Keratinocyte (primary cell): Measurements from ENCODE around the gene TCF19. TPM values are rescaled to one million over a fixed set of nuclear protein-coding genes. Genes with fewer than 3 reads are reported as not detected.

ENCODE experiments used
- DNase-seq: peaks from one replicate; pipeline ENCODE4 v3.0.0-alpha.2; 2011; ENCODE audit warnings: low read depth, missing footprints, low spot score
- FAIRE-seq: peaks from 2 replicates; lab custom pipeline; 2011; peaks lifted over from hg19 to GRCh38; lab: Jason Lieb, UNC
- H2AFZ ChIP-seq: 2 replicates; pipeline ENCODE4 v1.6.0; 2012; ENCODE audit warnings: low read length, control low read depth, inconsistent platforms; ENCODE audit not compliant: control insufficient read depth
- H3K27ac ChIP-seq: 2 replicates; pipeline ENCODE4 v1.5.1; 2011; ENCODE audit warnings: low read length; ENCODE audit not compliant: control insufficient read depth, insufficient read depth
- H3K27me3 ChIP-seq: 3 replicates; pipeline ENCODE4 v1.6.0; 2011; ENCODE audit warnings: low read length; ENCODE audit not compliant: control insufficient read depth, insufficient read depth; ENCODE audit errors: extremely low read depth
- H3K36me3 ChIP-seq, 2 experiments: 2 replicates in 1 of 2; 3 replicates in 1 of 2; pipeline ENCODE4 v1.5.1; 2011; ENCODE audit warnings: low read length in 2 of 2, mild to moderate bottlenecking in 1 of 2; ENCODE audit not compliant: control insufficient read depth in 2 of 2, insufficient read depth in 2 of 2; ENCODE audit errors: extremely low read depth in 1 of 2
- H3K4me1 ChIP-seq: 3 replicates; pipeline ENCODE4 v1.5.1; 2011; ENCODE audit warnings: low read length; ENCODE audit not compliant: control insufficient read depth, insufficient read depth; ENCODE audit errors: extremely low read depth
- H3K4me2 ChIP-seq: 3 replicates; pipeline ENCODE4 v1.6.0; 2011; ENCODE audit warnings: low read depth, low read length; ENCODE audit not compliant: control insufficient read depth, insufficient read depth; ENCODE audit errors: extremely low read depth
- H3K4me3 ChIP-seq, 3 experiments: fragments of 200-600 bp in 1 of 3; sonication (generic) in 1 of 3; 2 replicates in 2 of 3; 3 replicates in 1 of 3; pipeline ENCODE4 v1.5.1; 2011 to 2016; ENCODE audit warnings: low read length in 3 of 3, mild to moderate bottlenecking in 3 of 3, control low read depth in 2 of 3, inconsistent platforms in 1 of 3, low read depth in 1 of 3, mixed read lengths in 1 of 3, mixed run types in 1 of 3, moderate library complexity in 1 of 3; ENCODE audit not compliant: control insufficient read depth in 2 of 3, insufficient read depth in 2 of 3; ENCODE audit errors: extremely low read depth in 1 of 3
- H3K79me2 ChIP-seq: 2 replicates; pipeline ENCODE4 v1.6.0; 2012; ENCODE audit warnings: low read length; ENCODE audit not compliant: control insufficient read depth, insufficient read depth
- H3K9ac ChIP-seq: 3 replicates; pipeline ENCODE4 v1.6.0; 2011; ENCODE audit warnings: low read length; ENCODE audit not compliant: control insufficient read depth, insufficient read depth; ENCODE audit errors: extremely low read depth
- H3K9me1 ChIP-seq: 3 replicates; pipeline ENCODE4 v1.6.0; 2011; ENCODE audit warnings: low read length; ENCODE audit not compliant: control insufficient read depth, insufficient read depth; ENCODE audit errors: extremely low read depth
- H3K9me3 ChIP-seq: 2 replicates; pipeline ENCODE4 v1.5.1; 2012; ENCODE audit warnings: low read depth, low read length; ENCODE audit not compliant: control insufficient read depth
- H4K20me1 ChIP-seq: 3 replicates; pipeline ENCODE4 v1.6.0; 2011; ENCODE audit warnings: low read length; ENCODE audit not compliant: control insufficient read depth, insufficient read depth; ENCODE audit errors: extremely low read depth
- CTCF ChIP-seq, 3 experiments: IDR thresholded peaks in 1 of 3; conservative IDR thresholded peaks in 1 of 3; optimal IDR thresholded peaks in 1 of 3; 2 replicates in 2 of 3; 3 replicates in 1 of 3; pipeline versions ENCODE3 to v1.5.1; 2011; ENCODE audit warnings: low read length in 3 of 3, mild to moderate bottlenecking in 3 of 3, moderate library complexity in 2 of 3, control low read depth in 1 of 3, inconsistent platforms in 1 of 3; ENCODE audit not compliant: insufficient read depth in 2 of 3; ENCODE audit errors: extremely low read depth in 1 of 3
- EZH2 ChIP-seq: IDR thresholded peaks from one replicate; pipeline ENCODE4 v1.6.1; 2012; ENCODE audit warnings: inconsistent platforms, mild to moderate bottlenecking, low read length, moderate library complexity
- dilution Hi-C: fragments of 300-500 bp; cut with MboI; formaldehyde crosslinking; loops from one replicate; pipeline ENCODE4 v1.7.0; 2020; ENCODE audit warnings: low sequenced_read_pairs; ENCODE audit not compliant: extremely low pct_ligation_motif_present
- polyA plus RNA-seq, 5 experiments: library from polyadenylated mRNA; depleted of rRNA in 3 of 5; stranded (reverse) in 3 of 5; stranded (forward) in 1 of 5; unstranded in 1 of 5; fragments of >200 nt; gene quantifications; 1 replicate in 1 of 5; 2 replicates in 3 of 5; 3 replicates in 1 of 5; pipeline versions ENCODE4 v1.2.1 to v1.2.3, GENCODE V29; 2011 to 2012; ENCODE audit warnings: missing spikeins in 2 of 5, low read depth in 1 of 5, low replicate concordance in 1 of 5

Gene TCF19
- polyA plus RNA-seq, 1 donor (not counting 4 experiments of a cell fraction or from before 2014, with no cell fraction given), result 7.4 TPM

DNA sequence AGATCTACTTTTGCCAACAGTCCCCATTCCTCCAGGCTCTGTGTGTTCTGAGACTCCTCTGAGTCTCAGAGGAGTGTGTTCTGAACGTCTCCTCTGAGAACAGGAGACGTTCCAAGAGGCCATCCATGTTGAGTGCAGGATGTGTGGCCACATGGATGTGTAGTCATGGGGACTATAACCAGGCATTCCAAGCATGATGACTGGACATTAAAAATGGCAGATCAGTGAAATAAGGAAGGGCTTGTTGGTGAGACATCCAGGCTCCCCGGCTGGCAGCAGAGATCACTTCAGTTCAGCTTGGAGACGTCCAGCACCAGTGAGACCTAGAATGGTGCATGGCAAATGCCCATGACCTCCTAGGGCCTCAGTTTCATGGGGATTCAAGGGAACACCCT lies 46.4 kb downstream of the TCF19 start:
- Histone ChIP-seq H3K4me1 (peaks cover 23% of the 10 kb centered on the region), H2AFZ (no peak overlapping the region), H3K27me3 (no peaks in the 10 kb centered on the region), H4K20me1 (no peaks in the 10 kb centered on the region), H3K4me2 (peak overlapping the region; percentile 81), H3K27ac (peak overlapping the region; percentile 73), H3K9me1 (peaks cover 2% of the 10 kb centered on the region), H3K36me3 (no peaks in the 10 kb centered on the region), H3K9me3 (no peaks in the 10 kb centered on the region), H3K9ac (peak overlapping the region; percentile 69), H3K79me2 (no peaks in the 10 kb centered on the region), H3K4me3 (peak overlapping the region in 2 of 3 experiments; percentile 11 to 73)
- no peak for DNase-seq
- TF ChIP-seq CTCF (optimal IDR thresholded peaks at IDR 0.05 in 1 of 3, IDR thresholded peaks at IDR 0.05 in 1 of 3, conservative IDR thresholded peaks at IDR 0.05 in 1 of 3; ENCODE audit: extremely low read depth in 1 of 3, insufficient read depth in 2 of 3, low read length in 3 of 3) (no peak), EZH2 (no peak)
- dilution Hi-C loops, result no loop called here
- no peak for FAIRE-seq

DNA sequence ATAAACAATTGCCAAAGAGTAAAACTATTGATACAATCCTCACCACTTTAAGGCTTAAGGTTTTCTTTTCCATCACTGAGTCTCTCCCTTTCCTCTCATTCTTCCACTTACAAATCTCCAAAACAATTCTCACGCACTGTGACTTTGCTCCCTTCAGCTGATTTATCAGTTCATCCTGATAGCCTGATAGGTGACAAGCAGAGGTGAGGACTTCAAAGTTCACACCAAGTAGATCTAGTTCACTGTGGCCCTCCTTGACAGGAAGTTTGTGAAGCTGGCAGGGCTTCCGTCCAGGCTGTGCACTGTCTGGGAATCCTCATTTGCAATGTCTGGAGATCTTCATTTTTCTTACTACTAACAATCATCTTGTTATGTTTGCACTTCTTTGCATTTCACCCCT lies 47.2 kb downstream of the TCF19 start:
- Histone ChIP-seq H3K4me1 (peaks cover 23% of the 10 kb centered on the region), H3K4me2 (no peak overlapping the region), H4K20me1 (no peaks in the 10 kb centered on the region), H3K9me1 (peaks cover 2% of the 10 kb centered on the region), H3K4me3 (no peak overlapping the region), H3K36me3 (no peaks in the 10 kb centered on the region), H3K27ac (no peak overlapping the region), H2AFZ (no peak overlapping the region), H3K9ac (no peak overlapping the region), H3K79me2 (no peaks in the 10 kb centered on the region), H3K27me3 (no peaks in the 10 kb centered on the region), H3K9me3 (no peaks in the 10 kb centered on the region)
- no peak for FAIRE-seq
- TF ChIP-seq EZH2 (no peak), CTCF (optimal IDR thresholded peaks at IDR 0.05 in 1 of 3, IDR thresholded peaks at IDR 0.05 in 1 of 3, conservative IDR thresholded peaks at IDR 0.05 in 1 of 3; ENCODE audit: extremely low read depth in 1 of 3, insufficient read depth in 2 of 3, low read length in 3 of 3) (no peak)
- dilution Hi-C loops, result no loop called here
- DNase-seq, result no peak
